ENCODE measurements around the gene BCL2L11. TPM values are rescaled to one million over a fixed set of nuclear protein-coding genes. Genes with fewer than 3 reads are reported as not detected.
A peak's percentile ranks its signal among the peaks of the same experiment; 100 is the strongest.

Gene BCL2L11
- total RNA-seq (22.2 and 26.6 TPM in 2 replicates), polyA plus RNA-seq (12.9 and 21.7 TPM in 2 replicates), polyA minus RNA-seq (29.3 and 38.0 TPM in 2 replicates), Bru-seq, nascent RNA (percentile 95 among the genes with signal in this experiment), BruChase-seq, experiment 1, labeled RNA remaining after a 6-hour chase (percentile 58 among the genes with signal in this experiment), BruChase-seq, experiment 2, labeled RNA remaining after a 2-hour chase (percentile 68 among the genes with signal in this experiment)
- polyA plus RNA-seq (2011; cell fraction: cytosol; rRNA removed) = 9.2 and 9.7 TPM in 2 replicates
- polyA plus RNA-seq (2011; cell fraction: nucleus; rRNA removed) = 40.3 and 48.4 TPM in 2 replicates
- polyA plus RNA-seq (2012) = 4.3 and 7.0 TPM in 2 replicates
- 7.2 TPM for polyA minus RNA-seq (2011; cell fraction: cytosol; rRNA and poly(A)+ RNA removed)
- 121 and 193 TPM in 2 replicates for polyA minus RNA-seq (2011; cell fraction: nucleus; rRNA and poly(A)+ RNA removed)
- long read RNA-seq, full-length matches to known transcripts = 2 of 13 reads
- long read RNA-seq, partial matches to known transcripts = 4 of 13 reads
- long read RNA-seq, other reads (novel, unspliced or antisense) = 7 of 13 reads

DNA sequence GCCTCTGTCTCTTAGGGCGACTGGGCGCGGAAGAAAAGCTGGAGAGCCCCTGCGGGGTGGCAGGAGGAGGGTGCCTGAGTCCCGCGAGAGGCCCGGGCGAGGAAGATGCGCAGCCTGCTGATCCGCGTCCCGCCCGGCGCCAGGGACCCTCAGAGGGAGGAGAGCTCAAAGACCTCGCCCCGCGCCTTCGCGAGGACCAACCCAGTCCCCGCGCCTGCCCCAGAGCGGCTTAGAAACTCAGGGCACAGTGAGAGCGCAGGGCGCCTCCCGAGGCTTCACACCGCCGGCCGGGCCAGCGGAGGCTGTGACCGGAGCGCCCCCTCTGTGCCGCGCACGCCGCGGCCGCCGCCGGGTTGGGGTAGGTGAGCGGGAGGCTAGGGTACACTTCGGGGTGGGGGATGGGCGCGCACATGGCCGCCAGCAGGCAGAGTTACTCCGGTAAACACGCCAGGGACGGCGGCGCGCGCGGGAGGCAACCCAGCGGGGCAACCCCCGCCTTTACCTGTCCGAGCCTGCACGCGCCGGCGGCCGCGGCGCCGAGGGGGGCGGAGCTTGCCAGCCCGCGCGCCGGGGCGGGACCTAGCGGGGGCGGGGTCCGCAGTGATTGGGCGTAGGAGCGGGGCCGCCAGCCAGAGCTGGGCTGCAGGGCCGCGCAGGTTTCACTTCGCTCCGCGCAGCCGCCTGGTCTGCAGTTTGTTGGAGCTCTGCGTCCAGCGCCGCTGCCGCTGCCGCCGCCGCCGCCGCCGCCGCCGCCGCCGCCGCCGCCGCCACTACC, at the start of gene BCL2L11:
Gene BCL2L11, plus strand, starts transcription at position 662 of the 775 bp plus-strand sequence. CDS start 2,832 bp downstream, outside the sequence.
- no peak within 1 kb of the TSS for H3K27ac ChIP-seq (ENCODE audit: insufficient read depth, low read depth, low read length)

More for the DNA sequence above, at the start of gene BCL2L11:
- dilution Hi-C loops (cut with MboI; ENCODE audit: extremely low pct_ligation_motif_present, low sequenced_read_pairs) = no loop called here
- H4K20me1 ChIP-seq (replicated peaks; ENCODE audit: control insufficient read depth, extremely low read depth, insufficient read depth, low read length) = no peaks in the 10 kb centered on the region
- H3K9ac ChIP-seq (replicated peaks; ENCODE audit: extremely low read depth, insufficient read depth, low read length) = peak within 1 kb of the TSS; percentile 42
- peaks cover 0 to 7% of the 10 kb centered on the region in 2 experiments for H3K36me3 ChIP-seq (ENCODE audit: control insufficient read depth in 2 of 2, extremely low read depth in 1 of 2, insufficient read depth in 2 of 2, low read length in 2 of 2)
- TF ChIP-seq, protein P1, sequence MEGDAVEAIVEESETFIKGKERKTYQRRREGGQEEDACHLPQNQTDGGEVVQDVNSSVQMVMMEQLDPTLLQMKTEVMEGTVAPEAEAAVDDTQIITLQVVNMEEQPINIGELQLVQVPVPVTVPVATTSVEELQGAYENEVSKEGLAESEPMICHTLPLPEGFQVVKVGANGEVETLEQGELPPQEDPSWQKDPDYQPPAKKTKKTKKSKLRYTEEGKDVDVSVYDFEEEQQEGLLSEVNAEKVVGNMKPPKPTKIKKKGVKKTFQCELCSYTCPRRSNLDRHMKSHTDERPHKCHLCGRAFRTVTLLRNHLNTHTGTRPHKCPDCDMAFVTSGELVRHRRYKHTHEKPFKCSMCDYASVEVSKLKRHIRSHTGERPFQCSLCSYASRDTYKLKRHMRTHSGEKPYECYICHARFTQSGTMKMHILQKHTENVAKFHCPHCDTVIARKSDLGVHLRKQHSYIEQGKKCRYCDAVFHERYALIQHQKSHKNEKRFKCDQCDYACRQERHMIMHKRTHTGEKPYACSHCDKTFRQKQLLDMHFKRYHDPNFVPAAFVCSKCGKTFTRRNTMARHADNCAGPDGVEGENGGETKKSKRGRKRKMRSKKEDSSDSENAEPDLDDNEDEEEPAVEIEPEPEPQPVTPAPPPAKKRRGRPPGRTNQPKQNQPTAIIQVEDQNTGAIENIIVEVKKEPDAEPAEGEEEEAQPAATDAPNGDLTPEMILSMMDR (IDR thresholded peaks at IDR 0.05; ENCODE audit: extremely low read depth in 1 of 2, insufficient read depth in 1 of 2, low read depth in 1 of 2, low read length in 2 of 2) = peak; percentile 8 to 38
- no peak for TF ChIP-seq JUN (IDR thresholded peaks at IDR 0.05; ENCODE audit: borderline replicate concordance, insufficient read depth, insufficient read length, low read depth)
- TF ChIP-seq, protein P2, sequence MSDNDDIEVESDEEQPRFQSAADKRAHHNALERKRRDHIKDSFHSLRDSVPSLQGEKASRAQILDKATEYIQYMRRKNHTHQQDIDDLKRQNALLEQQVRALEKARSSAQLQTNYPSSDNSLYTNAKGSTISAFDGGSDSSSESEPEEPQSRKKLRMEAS (IDR thresholded peaks at IDR 0.05; ENCODE audit: insufficient read depth, insufficient read length) = no peak
- TF ChIP-seq POLR2A (IDR thresholded peaks at IDR 0.05; ENCODE audit: low read depth, low read length) = peak; percentile 70
- no peak for TF ChIP-seq MYC (IDR thresholded peaks at IDR 0.05; ENCODE audit: low read depth, low read length)
- TF ChIP-seq EZH2 (IDR thresholded peaks at IDR 0.05; ENCODE audit: borderline replicate concordance, low read depth, low read length, severe bottlenecking) = no peak
- TF ChIP-seq POLR2AphosphoS5 (IDR thresholded peaks at IDR 0.05; ENCODE audit: insufficient read depth, low read depth, low read length) = peak; percentile 90
- no peak for TF ChIP-seq FOS (IDR thresholded peaks at IDR 0.05; ENCODE audit: borderline replicate concordance, insufficient read depth, low read length)
- TF ChIP-seq GATA2 (IDR thresholded peaks at IDR 0.05; ENCODE audit: insufficient read depth, insufficient read length, low read depth, low read length) = no peak
- FAIRE-seq (peak; percentile 87), DNase-seq (ENCODE audit: low read depth, low spot score) (peak; percentile 92)
- peak within 1 kb of the TSS; percentile 87 for H2AFZ ChIP-seq (ENCODE audit: low read depth, low read length)
- peak within 1 kb of the TSS; percentile 18 to 93 (median 40) for H3K4me3 ChIP-seq (replicated peaks in 1 of 3; ENCODE audit: insufficient read depth in 1 of 3, low read depth in 1 of 3, low read length in 3 of 3)
- peak within 1 kb of the TSS; percentile 49 for H3K4me2 ChIP-seq (ENCODE audit: insufficient read depth, low read length)
- H3K9me1 ChIP-seq (replicated peaks; ENCODE audit: control insufficient read depth, extremely low read depth, insufficient read depth, low read length) = no peaks in the 10 kb centered on the region
- H3K79me2 ChIP-seq (ENCODE audit: control insufficient read depth, insufficient read depth, low read length) = no peaks in the 10 kb centered on the region
- no TSS peak for BruUV-seq (replicated peaks)
- H3K9me3 ChIP-seq (replicated peaks; ENCODE audit: control insufficient read depth, insufficient read depth, low read length) = no peaks in the 10 kb centered on the region
- ChIA-PET POLR2A (interaction anchor here (0.6 to 1.7 kb wide), 10 partner anchors 11 to 583 kb away, joined by 3 to 9 read pairs (median 4); no protein-coding TSS in a partner anchor), CTCF (interaction anchor here (0.8 to 1.7 kb wide), 8 partner anchors 10 to 579 kb away, joined by 3 to 10 read pairs (median 3); no protein-coding TSS in a partner anchor)
- H3K27me3 ChIP-seq (ENCODE audit: control insufficient read depth in 2 of 2, insufficient read depth in 2 of 2, low read length in 2 of 2) = peaks cover 17 to 47% of the 10 kb centered on the region in 2 experiments
- intact Hi-C loops (cut with micrococcal nuclease) = loop anchor here (1.0 to 5.0 kb wide), 3 partner anchors 28 to 372 kb away; no protein-coding TSS in a partner anchor
- peaks cover 37% of the 10 kb centered on the region for H3K4me1 ChIP-seq (ENCODE audit: control insufficient read depth, extremely low read depth, insufficient read depth, low read length)
